Neural crest cell (in vitro differentiated cells): Measurements from ENCODE around the gene DNTT. TPM values are rescaled to one million over a fixed set of nuclear protein-coding genes. Genes with fewer than 3 reads are reported as not detected.
A peak's percentile ranks its signal among the peaks of the same experiment; 100 is the strongest.

ENCODE experiments used
- DNase-seq: peaks from one replicate; pipeline ENCODE4 v3.0.0; 2021; ENCODE audit warnings: low read depth, mixed read lengths, low spot score
- H3K27ac Mint-ChIP-seq: one replicate; pipeline ENCODE4 v1.8.0; 2021; ENCODE audit warnings: mild to moderate bottlenecking, mixed read lengths; ENCODE audit not compliant: unreplicated experiment
- H3K27me3 Mint-ChIP-seq: 2 replicates; pipeline ENCODE4 v1.8.0; 2021; ENCODE audit warnings: low read depth, mild to moderate bottlenecking, mixed read lengths
- H3K36me3 Mint-ChIP-seq: 2 replicates; pipeline ENCODE4 v1.8.0; 2021; ENCODE audit warnings: low read depth, mild to moderate bottlenecking, mixed read lengths
- H3K4me1 Mint-ChIP-seq: 2 replicates; pipeline ENCODE4 v1.8.0; 2021; ENCODE audit warnings: mixed read lengths
- H3K4me3 Mint-ChIP-seq: one replicate; pipeline ENCODE4 v1.8.0; 2021; ENCODE audit warnings: mild to moderate bottlenecking, mixed read lengths
- H3K9me3 Mint-ChIP-seq: 2 replicates; pipeline ENCODE4 v1.8.0; 2021; ENCODE audit warnings: mixed read lengths
- total RNA-seq: library from RNA; stranded (reverse); gene quantifications from 2 replicates; pipeline ENCODE4 v1.2.1, GENCODE V29; 2021
- TF ChIP-seq, protein P1 (sequence below): fragments of 200-600 bp; sonication (generic); conservative IDR thresholded peaks from 2 replicates; pipeline ENCODE4 v1.5.0; 2021; ENCODE audit warnings: antibody characterized with exemption, mild to moderate bottlenecking

Gene DNTT
- total RNA-seq, 1 donor from 2014 or later: not detected

DNA sequence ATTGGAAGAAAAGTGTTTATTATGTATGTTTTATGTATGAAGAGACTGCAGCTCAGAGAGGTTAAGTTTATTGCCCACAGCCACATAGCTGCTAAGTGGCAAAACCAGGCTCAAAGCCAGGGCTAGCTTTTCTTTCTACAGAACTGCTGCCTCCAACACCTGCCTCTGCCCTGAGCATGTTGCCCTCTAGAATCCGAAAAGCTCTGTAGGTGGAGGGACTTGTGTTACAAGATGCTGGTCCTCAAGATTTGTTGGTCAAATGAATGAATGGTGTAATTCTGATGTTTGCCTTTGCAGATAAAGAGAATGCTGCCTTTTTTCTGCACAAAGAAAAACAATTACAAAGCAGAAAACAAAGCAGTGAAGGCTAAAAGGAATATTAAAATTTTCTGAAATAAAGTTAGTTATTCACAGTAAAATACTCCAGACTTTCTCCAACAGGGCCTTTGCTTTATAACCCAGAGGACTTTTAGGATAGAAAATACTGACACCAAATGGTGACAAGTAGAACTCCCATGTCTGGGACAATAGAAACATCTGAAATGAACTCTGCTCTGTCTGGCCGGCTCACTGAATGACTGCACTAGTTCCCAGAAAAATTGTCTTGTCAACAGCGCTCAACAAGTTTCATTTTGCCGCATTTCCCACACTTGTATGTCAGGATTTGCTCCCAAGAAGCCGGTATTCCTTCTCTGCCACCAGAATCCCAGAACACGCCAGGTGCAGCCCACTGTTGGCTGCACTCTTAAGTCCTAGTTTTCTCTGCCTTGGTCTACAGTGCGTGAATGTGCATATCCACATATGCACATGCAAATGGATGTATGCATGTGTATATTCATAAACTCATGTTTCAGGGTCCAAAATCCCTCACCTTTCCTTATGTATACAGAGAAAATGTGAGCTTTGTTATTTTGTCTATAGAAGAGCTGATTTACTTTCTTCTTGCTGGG, 11.0 kb upstream of the DNTT start:
- Mint-ChIP-seq H3K4me1 (peaks cover 5% of the 10 kb centered on the region), H3K4me3 (no peak overlapping the region), H3K27ac (no peak overlapping the region), H3K27me3 (peaks cover 7% of the 10 kb centered on the region), H3K36me3 (no peaks in the 10 kb centered on the region), H3K9me3 (no peaks in the 10 kb centered on the region)
- TF ChIP-seq, protein P1, sequence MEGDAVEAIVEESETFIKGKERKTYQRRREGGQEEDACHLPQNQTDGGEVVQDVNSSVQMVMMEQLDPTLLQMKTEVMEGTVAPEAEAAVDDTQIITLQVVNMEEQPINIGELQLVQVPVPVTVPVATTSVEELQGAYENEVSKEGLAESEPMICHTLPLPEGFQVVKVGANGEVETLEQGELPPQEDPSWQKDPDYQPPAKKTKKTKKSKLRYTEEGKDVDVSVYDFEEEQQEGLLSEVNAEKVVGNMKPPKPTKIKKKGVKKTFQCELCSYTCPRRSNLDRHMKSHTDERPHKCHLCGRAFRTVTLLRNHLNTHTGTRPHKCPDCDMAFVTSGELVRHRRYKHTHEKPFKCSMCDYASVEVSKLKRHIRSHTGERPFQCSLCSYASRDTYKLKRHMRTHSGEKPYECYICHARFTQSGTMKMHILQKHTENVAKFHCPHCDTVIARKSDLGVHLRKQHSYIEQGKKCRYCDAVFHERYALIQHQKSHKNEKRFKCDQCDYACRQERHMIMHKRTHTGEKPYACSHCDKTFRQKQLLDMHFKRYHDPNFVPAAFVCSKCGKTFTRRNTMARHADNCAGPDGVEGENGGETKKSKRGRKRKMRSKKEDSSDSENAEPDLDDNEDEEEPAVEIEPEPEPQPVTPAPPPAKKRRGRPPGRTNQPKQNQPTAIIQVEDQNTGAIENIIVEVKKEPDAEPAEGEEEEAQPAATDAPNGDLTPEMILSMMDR: peak; percentile 80
- DNase-seq: peak; percentile 9

DNA sequence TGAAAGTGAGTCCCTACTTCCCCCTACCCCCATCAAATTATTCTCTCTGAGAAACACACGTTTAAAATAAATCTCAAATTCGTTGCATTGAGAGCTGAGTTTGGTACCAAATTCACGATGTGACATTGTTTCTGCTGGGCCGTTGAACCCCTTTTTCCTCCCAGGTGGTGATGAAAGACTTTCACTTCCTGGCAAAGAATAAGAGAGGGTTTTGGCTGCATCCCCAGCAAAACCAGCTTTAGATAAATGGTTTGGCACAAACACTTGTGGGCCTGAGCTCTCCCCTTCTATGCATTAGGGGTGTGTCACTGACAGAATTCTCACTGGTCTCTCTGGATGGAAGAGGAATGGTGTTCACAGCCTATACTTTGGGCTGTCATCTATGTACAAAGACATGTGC, 8.8 kb upstream of the DNTT start:
- Mint-ChIP-seq H3K4me3 (no peak overlapping the region), H3K27me3 (peaks cover 8% of the 10 kb centered on the region), H3K4me1 (peaks cover 4% of the 10 kb centered on the region), H3K27ac (no peak overlapping the region), H3K9me3 (no peaks in the 10 kb centered on the region), H3K36me3 (no peaks in the 10 kb centered on the region)
- no peak for DNase-seq
- TF ChIP-seq, protein P1: no peak

DNA sequence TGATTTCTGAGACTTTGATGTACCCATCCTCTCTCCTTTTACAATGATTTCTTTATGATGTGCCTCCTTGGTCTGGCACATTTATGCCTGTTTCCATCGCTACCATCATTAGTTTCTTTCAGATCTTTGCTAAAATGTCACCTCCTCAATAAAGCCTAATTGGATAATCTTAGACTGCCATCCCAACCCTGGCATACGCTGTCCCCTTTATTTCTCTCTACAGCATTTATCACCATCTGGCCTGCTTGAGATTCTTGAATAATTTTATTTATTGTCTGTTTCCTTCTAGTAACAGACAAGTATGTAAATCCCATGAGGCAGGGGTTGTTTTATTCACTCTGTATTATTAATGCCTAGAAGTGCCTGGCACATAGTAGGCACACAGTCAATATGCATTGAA, 6.7 kb upstream of the DNTT start:
- Mint-ChIP-seq H3K27ac (no peak overlapping the region), H3K4me1 (peaks cover 14% of the 10 kb centered on the region), H3K36me3 (no peaks in the 10 kb centered on the region), H3K4me3 (no peak overlapping the region), H3K9me3 (no peaks in the 10 kb centered on the region), H3K27me3 (peaks cover 7% of the 10 kb centered on the region)
- DNase-seq: no peak
- TF ChIP-seq, protein P1: no peak

DNA sequence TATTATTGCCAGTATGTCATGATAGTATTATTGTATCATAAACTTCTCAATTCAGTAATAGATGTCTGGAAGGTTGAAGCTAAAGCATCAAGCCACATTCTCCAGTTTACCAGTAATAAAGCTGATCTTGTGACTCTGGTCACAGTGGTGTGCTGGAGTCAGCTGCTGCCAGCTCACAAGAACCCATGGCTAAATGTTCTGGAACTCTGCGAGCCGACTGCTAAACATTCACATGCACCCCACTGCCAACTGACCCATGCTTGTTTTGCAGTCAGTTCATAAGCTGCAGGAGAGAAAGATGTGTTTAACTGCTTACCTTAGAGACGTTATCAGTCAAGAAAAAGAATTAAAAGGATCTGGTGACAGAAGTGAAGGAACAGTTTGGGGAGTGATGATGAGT, 5.9 kb upstream of the DNTT start:
- Mint-ChIP-seq H3K9me3 (no peaks in the 10 kb centered on the region), H3K27ac (no peak overlapping the region), H3K27me3 (peaks cover 6% of the 10 kb centered on the region), H3K4me1 (peaks cover 12% of the 10 kb centered on the region), H3K36me3 (no peaks in the 10 kb centered on the region), H3K4me3 (no peak overlapping the region)
- no peak for DNase-seq
- TF ChIP-seq, protein P1: no peak

DNA sequence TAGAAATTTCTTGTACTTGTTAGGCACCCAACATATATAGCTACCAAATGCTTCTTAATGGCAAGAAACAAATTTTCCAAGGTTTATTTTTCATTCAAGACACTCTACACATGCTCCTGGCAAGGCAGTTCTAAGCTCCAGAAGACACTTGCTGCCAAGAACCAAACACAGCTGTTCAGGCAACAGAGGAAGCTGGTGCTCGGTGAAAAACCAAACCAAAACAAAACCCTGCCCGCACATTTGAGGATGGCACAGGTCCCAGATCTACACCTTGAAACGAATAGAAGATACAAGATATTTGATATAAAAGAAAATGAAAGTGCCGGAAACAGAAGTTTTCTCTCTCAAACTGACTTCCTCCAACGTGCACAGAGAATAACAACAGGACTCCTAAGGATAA, 4.9 kb upstream of the DNTT start:
- DNase-seq: no peak
- Mint-ChIP-seq H3K9me3 (peaks cover 5% of the 10 kb centered on the region), H3K27ac (no peak overlapping the region), H3K4me1 (peaks cover 10% of the 10 kb centered on the region), H3K27me3 (peaks cover 3% of the 10 kb centered on the region), H3K4me3 (no peak overlapping the region), H3K36me3 (no peaks in the 10 kb centered on the region)
- TF ChIP-seq, protein P1: no peak
